Thymus (tissue), 11 donors: ENCODE results near the gene SLC29A4. TPM values are rescaled to one million over a fixed set of nuclear protein-coding genes. Genes with fewer than 3 reads are reported as not detected.
"Not testable (repeated sequence)": the region's sequence is repeated elsewhere in the genome, so short reads cannot be mapped to it uniquely, and the experiment has no call there.

Experiments
- DNase-seq, 9 donors: peaks; one replicate each; pipeline ENCODE4 v3.0.0-alpha.2; 2013; ENCODE audit warnings: low spot score in 9 of 9, low read depth in 6 of 9, missing footprints in 1 of 9
- H3K27ac ChIP-seq, 2 donors: one replicate each; pipeline ENCODE4 v1.5.1; 2013; ENCODE audit warnings: control low read depth in 1 of 2, low read depth in 1 of 2, low read length in 1 of 2, mild to moderate bottlenecking in 1 of 2, moderate library complexity in 1 of 2
- H3K27me3 ChIP-seq, 2 donors: one replicate each; pipeline ENCODE4 v1.5.1; 2013; ENCODE audit warnings: low read length in 1 of 2; ENCODE audit not compliant: control insufficient read depth in 2 of 2, insufficient read depth in 1 of 2
- H3K36me3 ChIP-seq, 2 donors: one replicate each; pipeline ENCODE4 v1.5.1; 2013; ENCODE audit warnings: low read length in 1 of 2, mild to moderate bottlenecking in 1 of 2, moderate library complexity in 1 of 2; ENCODE audit not compliant: control insufficient read depth in 2 of 2, insufficient read depth in 2 of 2
- H3K4me1 ChIP-seq, 2 donors: one replicate each; pipeline ENCODE4 v1.5.1; 2013; ENCODE audit warnings: low read length in 2 of 2; ENCODE audit not compliant: control insufficient read depth in 2 of 2, insufficient read depth in 2 of 2
- H3K4me3 ChIP-seq, 2 donors: one replicate each; pipeline ENCODE4 v1.5.1; 2013; ENCODE audit warnings: low read length in 2 of 2, control low read depth in 1 of 2, mild to moderate bottlenecking in 1 of 2
- H3K9me3 ChIP-seq, 2 donors: one replicate each; pipeline ENCODE4 v1.5.1; 2013; ENCODE audit warnings: low read length in 1 of 2, mild to moderate bottlenecking in 1 of 2; ENCODE audit not compliant: control insufficient read depth in 2 of 2, insufficient read depth in 1 of 2
- WGBS: extraction: QIAGEN DNeasy Blood & Tissue Kit; methylation state at CpG from one replicate; pipeline ENCODE4 v1.1.7; 2013; 5-methylcytosine and 5-hydroxymethylcytosine counted together
- polyA plus RNA-seq: library from polyadenylated mRNA; stranded (reverse); fragments of 200-250 nt; gene quantifications from one replicate; pipeline ENCODE4 v1.2.3, GENCODE V29; 2013
- total RNA-seq: library from RNA; stranded (reverse); fragments of 120-200 nt; gene quantifications from one replicate; pipeline ENCODE4 v1.2.4, GENCODE V29; 2013
- donor health status: healthy.

SLC29A4 gene
- total and polyA plus RNA-seq, 2 donors: 0.38 to 0.62 TPM

DNA sequence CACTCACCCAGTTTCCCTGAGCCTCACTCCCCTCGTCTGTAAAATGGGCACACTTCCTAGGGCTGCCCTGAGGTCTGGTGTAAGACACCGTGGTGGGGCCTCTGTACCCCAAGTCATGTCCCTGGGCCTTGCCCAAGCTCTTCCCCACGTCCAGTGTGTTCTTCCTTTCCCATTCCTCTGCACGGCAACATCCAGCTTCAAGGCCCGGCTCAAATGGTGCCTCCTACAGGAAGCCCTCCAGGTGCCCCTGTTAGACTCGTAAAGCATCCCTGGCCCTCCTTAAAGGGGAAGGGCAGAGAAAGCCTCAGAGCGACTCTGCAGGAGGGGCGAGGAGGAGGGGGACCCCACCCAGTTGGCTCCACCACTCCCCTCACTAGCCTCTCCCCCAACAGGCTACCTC, 8.6 kb downstream of the SLC29A4 start:
- Histone ChIP-seq H3K27ac (no peak overlapping the region), H3K4me1 (no peaks in the 10 kb centered on the region), H3K9me3 (peaks cover 4 to 17% of the 10 kb centered on the region in 2 donors), H3K4me3 (no peak overlapping the region), H3K27me3 (peaks cover 0 to 24% of the 10 kb centered on the region in 2 donors), H3K36me3 (no peaks in the 10 kb centered on the region)
- WGBS: 93% methylated on average over 8 of the region's 8 CpGs
- DNase-seq: no peak

GRCh38 chr7:5291711-5292335, 9.1 kb downstream of the SLC29A4 start:
- DNase-seq, H3K4me3 ChIP-seq, H3K36me3 ChIP-seq, H3K27ac ChIP-seq, H3K4me1 ChIP-seq: not testable (repeated sequence)
- 87% methylated on average over 15 of the region's 15 CpGs for WGBS
- H3K27me3 ChIP-seq: peaks cover 0 to 21% of the 10 kb centered on the region in 2 donors
- H3K9me3 ChIP-seq: peaks cover 4 to 17% of the 10 kb centered on the region in 2 donors

GRCh38 chr7:5294169-5294987, 11.6 kb downstream of the SLC29A4 start:
- Histone ChIP-seq H3K36me3 (no peaks in the 10 kb centered on the region), H3K4me3 (no peak overlapping the region), H3K9me3 (peaks cover 4 to 17% of the 10 kb centered on the region in 2 donors), H3K27ac (no peak overlapping the region), H3K4me1 (peaks cover 10 to 15% of the 10 kb centered on the region in 2 donors), H3K27me3 (peaks cover 0 to 33% of the 10 kb centered on the region in 2 donors)
- no peak for DNase-seq
- WGBS: 97% methylated on average over 14 of the region's 14 CpGs

GRCh38 chr7:5295039-5296014, 12.6 kb downstream of the SLC29A4 start:
- 82% methylated on average over 33 of the region's 33 CpGs for WGBS
- H3K4me3 ChIP-seq: no peak overlapping the region
- no peaks in the 10 kb centered on the region for H3K36me3 ChIP-seq
- peaks cover 4 to 17% of the 10 kb centered on the region in 2 donors for H3K9me3 ChIP-seq
- H3K27ac ChIP-seq: no peak overlapping the region
- H3K27me3 ChIP-seq: peaks cover 0 to 33% of the 10 kb centered on the region in 2 donors
- H3K4me1 ChIP-seq: peaks cover 10 to 15% of the 10 kb centered on the region in 2 donors
- DNase-seq: no peak

DNA sequence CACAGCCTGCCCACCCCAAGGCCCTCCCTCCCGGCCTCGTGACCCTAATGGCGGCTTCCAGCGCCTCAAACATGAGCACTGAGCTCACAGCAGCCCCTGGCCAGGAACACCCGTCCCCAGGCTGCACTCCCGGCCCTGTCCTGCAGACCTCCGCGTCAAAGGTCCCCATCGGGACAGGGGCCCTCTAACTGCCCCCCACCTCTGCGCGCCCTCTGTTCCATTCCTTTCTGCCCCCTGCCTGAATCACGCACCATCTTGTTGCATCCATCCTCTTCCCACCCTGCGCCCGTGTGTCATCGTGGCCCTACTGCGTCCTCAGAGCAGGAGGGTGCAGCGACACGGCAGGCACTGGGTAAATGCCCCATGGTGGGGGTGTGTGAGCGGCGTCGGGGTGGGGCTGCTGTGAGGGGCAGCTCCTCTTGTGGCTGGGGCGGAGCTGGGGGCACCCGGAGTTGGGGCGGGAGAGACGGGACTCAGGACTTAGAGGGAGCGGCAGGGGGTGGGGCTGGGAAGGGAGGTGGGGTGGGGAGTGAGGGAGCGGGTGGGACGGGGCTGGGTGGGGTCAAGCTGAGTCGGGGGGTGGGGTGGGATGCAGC, 13.4 kb downstream of the SLC29A4 start:
- no peak for DNase-seq

GRCh38 chr7:5296611-5297226, 14.0 kb downstream of the SLC29A4 start:
- Histone ChIP-seq H3K4me1 (peaks cover 10 to 15% of the 10 kb centered on the region in 2 donors), H3K27ac (no peak overlapping the region), H3K9me3 (peaks cover 4 to 17% of the 10 kb centered on the region in 2 donors), H3K4me3 (peak overlapping the region; percentile 22 to 26), H3K27me3 (peaks cover 0 to 33% of the 10 kb centered on the region in 2 donors), H3K36me3 (no peaks in the 10 kb centered on the region)
- DNase-seq: peak; percentile 46 to 86 (median 65)
- 4% methylated on average over 47 of the region's 48 CpGs for WGBS

More for the DNA sequence above, 13.4 kb downstream of the SLC29A4 start:
- peaks cover 10 to 15% of the 10 kb centered on the region in 2 donors for H3K4me1 ChIP-seq
- peaks cover 0 to 33% of the 10 kb centered on the region in 2 donors for H3K27me3 ChIP-seq
- H3K4me3 ChIP-seq: no peak overlapping the region
- 22% methylated on average over 29 of the region's 29 CpGs for WGBS
- H3K36me3 ChIP-seq: no peaks in the 10 kb centered on the region
- H3K9me3 ChIP-seq: peaks cover 4 to 17% of the 10 kb centered on the region in 2 donors
- H3K27ac ChIP-seq: no peak overlapping the region

- no peak overlapping the region for H3K27ac ChIP-seq
- no peak overlapping the region for H3K4me3 ChIP-seq
- no peaks in the 10 kb centered on the region for H3K36me3 ChIP-seq
- H3K9me3 ChIP-seq: peaks cover 0 to 5% of the 10 kb centered on the region in 2 donors
- no peak for DNase-seq
- H3K4me1 ChIP-seq: peaks cover 10 to 15% of the 10 kb centered on the region in 2 donors
- 93% methylated on average over 24 of the region's 24 CpGs for WGBS
- peaks cover 0 to 24% of the 10 kb centered on the region in 2 donors for H3K27me3 ChIP-seq
Observed at GRCh38 chr7:5300366-5300765, 17.6 kb downstream of the SLC29A4 start.

DNA sequence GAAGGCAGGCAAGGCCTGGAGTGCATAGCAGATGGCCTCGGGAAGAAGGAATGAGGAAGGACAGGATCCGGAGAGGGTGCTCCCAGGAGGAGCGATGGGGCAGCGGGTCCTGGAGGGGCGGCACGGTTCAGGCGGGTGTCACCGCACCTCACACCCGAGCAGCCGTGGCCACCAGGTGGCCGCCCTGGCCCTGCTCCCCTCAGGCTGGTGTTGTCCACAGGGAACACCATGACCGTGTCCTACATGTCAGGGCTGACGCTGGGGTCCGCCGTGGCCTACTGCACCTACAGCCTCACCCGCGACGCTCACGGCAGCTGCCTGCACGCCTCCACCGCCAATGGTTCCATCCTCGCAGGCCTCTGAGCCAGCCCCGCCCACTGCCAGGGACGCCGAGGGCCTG, 19.8 kb downstream of the SLC29A4 start:
- H3K9me3 ChIP-seq: no peaks in the 10 kb centered on the region
- H3K4me1 ChIP-seq: peaks cover 3 to 6% of the 10 kb centered on the region in 2 donors
- H3K27ac ChIP-seq: no peak overlapping the region
- DNase-seq: no peak
- H3K36me3 ChIP-seq: peaks cover 3 to 4% of the 10 kb centered on the region in 2 donors
- WGBS: 84% methylated on average over 25 of the region's 25 CpGs
- H3K27me3 ChIP-seq: peaks cover 0 to 7% of the 10 kb centered on the region in 2 donors
- H3K4me3 ChIP-seq: no peak overlapping the region
